ENCODE measurements around the gene ERMARD. TPM values are rescaled to one million over a fixed set of nuclear protein-coding genes. Genes with fewer than 3 reads are reported as not detected.

The ERMARD gene
- 7.1 and 10.9 TPM in 2 replicates for total RNA-seq (2014; rRNA removed; shearing (Covaris generic))

GRCh38 chr6:169751242-169752073 lies at the start of gene ERMARD, which contains the start of gene DYNLT2:
TSS of gene ERMARD (plus strand) at chr6:169751622. CDS start at chr6:169751658, 36 bp downstream.
TSS of gene DYNLT2 (minus strand) at chr6:169751572. CDS start at chr6:169751458, 114 bp downstream.
- peak; percentile 97 for DNase-seq (ENCODE audit: low spot score)

- DNase-seq (ENCODE audit: low spot score), result peak; percentile 96
Measured at GRCh38 chr6:169701954-169702839, 49.2 kb upstream of the ERMARD start, which contains the start of the genes C6orf120 and WDR27. TSS of gene C6orf120 (plus strand) at chr6:169702126. CDS start at chr6:169702460, 334 bp downstream. TSS of gene WDR27 (minus strand) at chr6:169702029. CDS start at chr6:169689005, 13,024 bp downstream.

- DNase-seq (ENCODE audit: low spot score), result peak; percentile 60
Measured at GRCh38 chr6:169702840-169703246, 48.6 kb upstream of the ERMARD start.

GRCh38 chr6:169707772-169708171 lies 43.6 kb upstream of the ERMARD start:
- no peak for DNase-seq (ENCODE audit: low spot score)

GRCh38 chr6:169709293-169709692 lies 42.1 kb upstream of the ERMARD start:
- no peak for DNase-seq (ENCODE audit: low spot score)

GRCh38 chr6:169710009-169710408 lies 41.4 kb upstream of the ERMARD start:
- DNase-seq (ENCODE audit: low spot score), result no peak

GRCh38 chr6:169714178-169714577 lies 37.2 kb upstream of the ERMARD start:
- DNase-seq (ENCODE audit: low spot score), result no peak

GRCh38 chr6:169714595-169714994 lies 36.8 kb upstream of the ERMARD start:
- DNase-seq (ENCODE audit: low spot score), result no peak

GRCh38 chr6:169719117-169719516 lies 32.3 kb upstream of the ERMARD start:
- no peak for DNase-seq (ENCODE audit: low spot score)

GRCh38 chr6:169720207-169720855 lies 31.1 kb upstream of the ERMARD start:
- DNase-seq (ENCODE audit: low spot score), result no peak

- DNase-seq (ENCODE audit: low spot score), result peak; percentile 70
Measured at GRCh38 chr6:169722362-169723199, 28.8 kb upstream of the ERMARD start.

- DNase-seq (ENCODE audit: low spot score), result peak; percentile 63
Measured at GRCh38 chr6:169723200-169723909, 28.1 kb upstream of the ERMARD start.

GRCh38 chr6:169723991-169724493 lies 27.4 kb upstream of the ERMARD start:
- peak; percentile 27 for DNase-seq (ENCODE audit: low spot score)

- no peak for DNase-seq (ENCODE audit: low spot score)
Measured at GRCh38 chr6:169724494-169725124, 26.8 kb upstream of the ERMARD start, which contains the start of gene PHF10. TSS of gene PHF10 (minus strand) at chr6:169724500. CDS start at chr6:169723931, 569 bp downstream.

- peak; percentile 71 for DNase-seq (ENCODE audit: low spot score)
Measured at GRCh38 chr6:169725125-169726048, 26.0 kb upstream of the ERMARD start.

- no peak for DNase-seq (ENCODE audit: low spot score)
Measured at GRCh38 chr6:169726049-169726400, 25.4 kb upstream of the ERMARD start.

GRCh38 chr6:169726963-169727362 lies 24.5 kb upstream of the ERMARD start:
- no peak for DNase-seq (ENCODE audit: low spot score)

- DNase-seq (ENCODE audit: low spot score), result no peak
Measured at GRCh38 chr6:169729961-169730360, 21.5 kb upstream of the ERMARD start.
